Gastrocnemius medialis (tissue), 4 donors: ENCODE data around the gene PBX3. TPM values are rescaled to one million over a fixed set of nuclear protein-coding genes. Genes with fewer than 3 reads are reported as not detected.

Experiments used
- ATAC-seq, 2 donors: fragments of 150-250 bp; one replicate each; pipeline ENCODE4 v1.9.1; 2016
- DNase-seq, 2 donors: peaks; one replicate each; pipeline ENCODE4 v3.0.0-alpha.2; 2019
- H3K27ac ChIP-seq, 4 donors: fragments of 200-600 bp; sonication (generic); 1 replicate in 1 of 4; 2 replicates in 3 of 4; pipeline ENCODE4 v1.5.1; 2016 to 2018; ENCODE audit warnings: mild to moderate bottlenecking in 2 of 4, moderate library complexity in 1 of 4
- H3K27me3 ChIP-seq, 3 donors: fragments of 200-600 bp; sonication (generic) in 2 of 3; 1 replicate in 1 of 3; 2 replicates in 2 of 3; pipeline versions ENCODE4 v1.5.1 to v1.6.0; 2016 to 2019; ENCODE audit warnings: mild to moderate bottlenecking in 1 of 3, moderate library complexity in 1 of 3
- H3K36me3 ChIP-seq, 2 donors: fragments of 200-600 bp; sonication (generic) in 1 of 2; one replicate each; pipeline ENCODE4 v1.5.1; 2017 to 2018
- H3K4me1 ChIP-seq, 2 donors: fragments of 200-600 bp; sonication (generic) in 1 of 2; one replicate each; pipeline ENCODE4 v1.5.1; 2016 to 2017; ENCODE audit warnings: mild to moderate bottlenecking in 2 of 2
- H3K4me3 ChIP-seq, 4 donors: fragments of 200-600 bp; sonication (generic) in 3 of 4; 1 replicate in 1 of 4; 2 replicates in 3 of 4; pipeline ENCODE4 v1.5.1; 2016 to 2019; ENCODE audit warnings: mild to moderate bottlenecking in 2 of 4
- H3K9me3 ChIP-seq, 3 donors: fragments of 200-600 bp; sonication (generic) in 2 of 3; 1 replicate in 1 of 3; 2 replicates in 2 of 3; pipeline ENCODE4 v1.5.1; 2016 to 2019
- POLR2A ChIP-seq, 2 donors: fragments of 450-650 bp; IDR thresholded peaks; one replicate each; pipeline ENCODE4 v1.6.1; 2017; ENCODE audit warnings: antibody characterized with exemption in 2 of 2, mild to moderate bottlenecking in 2 of 2, moderate library complexity in 2 of 2
- in situ Hi-C, 4 donors: fragments of 200-750 bp; cut with MboI; loops; one replicate each; pipeline versions ENCODE4 v1.15.0 to v1.8.0; 2017; ENCODE audit warnings: low sequenced_read_pairs in 4 of 4
- intact Hi-C: fragments of 100-400 bp; cut with DNase I; formaldehyde crosslinking; loops from one replicate; pipeline ENCODE4 v1.15.1; 2023; ENCODE audit warnings: low total_unique reads
- total RNA-seq, 4 donors: library from RNA; depleted of rRNA; stranded (reverse); fragments of >200 nt; gene quantifications; one replicate each; pipeline versions ENCODE4 v1.1.0 to v1.2.3, GENCODE V29; 2016
- TF ChIP-seq, protein P1 (sequence below), 5 experiments: fragments of 450-650 bp in 3 of 5; fragments of 200-600 bp in 2 of 5; sonication (generic) in 2 of 5; IDR thresholded peaks in 4 of 5; conservative IDR thresholded peaks in 1 of 5; 1 replicate in 4 of 5; 2 replicates in 1 of 5; pipeline ENCODE4 v1.5.1; 2016 to 2019; ENCODE audit warnings: antibody characterized with exemption in 5 of 5, mild to moderate bottlenecking in 3 of 5, moderate library complexity in 3 of 5

Gene PBX3
- total RNA-seq, 4 donors from 2014 or later: 6.6 to 31.0 (median 9.6) TPM

DNA sequence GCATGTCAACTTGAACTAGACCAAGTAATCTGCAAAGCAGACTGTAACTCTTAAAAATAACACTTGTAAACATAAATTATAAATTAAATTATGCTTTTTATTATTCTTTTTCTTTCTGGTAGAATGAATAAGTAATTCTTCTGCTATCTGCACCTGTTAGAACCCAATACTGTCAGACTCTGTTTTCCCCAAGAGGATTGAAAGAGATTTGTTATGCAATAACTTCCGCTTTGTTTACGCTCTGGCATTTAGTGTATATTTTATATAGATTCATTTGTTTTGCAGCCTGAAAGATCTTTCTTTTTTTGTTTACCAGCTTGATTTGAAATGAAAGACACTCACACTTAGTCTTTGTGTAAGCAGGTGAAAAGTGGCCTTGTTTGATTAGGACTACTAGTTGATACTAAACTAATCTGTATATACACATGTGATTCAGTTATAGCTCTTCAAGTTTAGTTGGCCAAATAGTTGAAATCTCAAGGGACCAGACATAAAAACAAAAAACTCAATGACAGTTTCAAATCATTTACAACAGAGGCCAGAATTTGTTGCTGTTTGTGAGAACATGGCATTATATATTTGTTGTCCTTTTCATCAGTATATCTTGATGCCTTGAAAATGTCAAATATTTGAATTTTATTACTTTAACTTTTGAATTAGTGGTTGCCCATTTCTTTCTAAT is 155.8 kb downstream of the PBX3 start:
- no peaks in the 10 kb centered on the region for H3K36me3 ChIP-seq
- H3K4me3 ChIP-seq: no peak overlapping the region
- in situ Hi-C loops (no loop called here), intact Hi-C loops (no loop called here)
- H3K27me3 ChIP-seq: peaks cover 0 to 5% (median 0%) of the 10 kb centered on the region in 3 donors
- H3K9me3 ChIP-seq: no peaks in the 10 kb centered on the region
- no peak for ATAC-seq
- no peak for TF ChIP-seq POLR2A (IDR thresholded peaks at IDR 0.05)
- TF ChIP-seq, protein P1, sequence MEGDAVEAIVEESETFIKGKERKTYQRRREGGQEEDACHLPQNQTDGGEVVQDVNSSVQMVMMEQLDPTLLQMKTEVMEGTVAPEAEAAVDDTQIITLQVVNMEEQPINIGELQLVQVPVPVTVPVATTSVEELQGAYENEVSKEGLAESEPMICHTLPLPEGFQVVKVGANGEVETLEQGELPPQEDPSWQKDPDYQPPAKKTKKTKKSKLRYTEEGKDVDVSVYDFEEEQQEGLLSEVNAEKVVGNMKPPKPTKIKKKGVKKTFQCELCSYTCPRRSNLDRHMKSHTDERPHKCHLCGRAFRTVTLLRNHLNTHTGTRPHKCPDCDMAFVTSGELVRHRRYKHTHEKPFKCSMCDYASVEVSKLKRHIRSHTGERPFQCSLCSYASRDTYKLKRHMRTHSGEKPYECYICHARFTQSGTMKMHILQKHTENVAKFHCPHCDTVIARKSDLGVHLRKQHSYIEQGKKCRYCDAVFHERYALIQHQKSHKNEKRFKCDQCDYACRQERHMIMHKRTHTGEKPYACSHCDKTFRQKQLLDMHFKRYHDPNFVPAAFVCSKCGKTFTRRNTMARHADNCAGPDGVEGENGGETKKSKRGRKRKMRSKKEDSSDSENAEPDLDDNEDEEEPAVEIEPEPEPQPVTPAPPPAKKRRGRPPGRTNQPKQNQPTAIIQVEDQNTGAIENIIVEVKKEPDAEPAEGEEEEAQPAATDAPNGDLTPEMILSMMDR (IDR thresholded peaks at IDR 0.05 in 4 of 5, conservative IDR thresholded peaks at IDR 0.05 in 1 of 5): no peak
- DNase-seq: no peak
- no peak overlapping the region for H3K27ac ChIP-seq
- H3K4me1 ChIP-seq: no peaks in the 10 kb centered on the region

DNA sequence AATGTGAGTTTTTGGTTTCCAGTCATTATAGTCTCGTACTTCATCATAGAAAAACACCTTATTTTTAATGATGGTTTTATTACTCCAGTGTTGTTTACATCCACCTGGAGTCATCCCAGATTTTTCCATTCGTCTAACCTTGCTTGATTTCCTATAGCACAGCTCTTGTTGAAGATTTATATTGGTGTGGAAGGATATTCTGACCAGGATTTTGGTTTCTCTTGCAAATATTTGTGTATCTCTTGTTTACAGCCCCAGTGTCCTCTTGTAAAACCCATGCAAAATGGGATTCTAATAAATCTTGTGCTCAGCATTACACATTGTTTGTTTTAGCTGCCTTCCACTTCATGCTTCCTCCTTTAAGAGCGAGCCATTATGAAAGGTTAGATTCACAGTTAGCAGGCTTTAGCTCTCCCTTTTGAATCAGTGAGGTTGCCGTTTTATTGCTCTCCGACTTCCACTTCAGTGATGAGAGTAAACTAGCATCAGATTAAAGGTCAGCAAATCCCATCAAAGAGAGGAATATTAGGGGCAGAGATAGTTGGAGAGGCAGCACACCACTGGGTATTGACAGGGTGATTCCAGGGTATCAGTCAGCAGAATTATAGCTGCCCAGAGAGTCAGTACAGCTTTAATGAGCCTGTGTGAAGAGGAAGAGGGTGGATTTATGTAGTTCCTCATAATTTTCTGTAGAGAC is 157.1 kb downstream of the PBX3 start:
- Histone ChIP-seq H3K4me3 (no peak overlapping the region), H3K27ac (no peak overlapping the region), H3K9me3 (no peaks in the 10 kb centered on the region), H3K4me1 (no peaks in the 10 kb centered on the region), H3K36me3 (no peaks in the 10 kb centered on the region), H3K27me3 (peaks cover 0 to 5% (median 0%) of the 10 kb centered on the region in 3 donors)
- DNase-seq (no peak), ATAC-seq (no peak)
- in situ Hi-C loops (no loop called here), intact Hi-C loops (no loop called here)
- TF ChIP-seq POLR2A (IDR thresholded peaks at IDR 0.05): no peak
- TF ChIP-seq, protein P1 (IDR thresholded peaks at IDR 0.05 in 4 of 5, conservative IDR thresholded peaks at IDR 0.05 in 1 of 5): no peak

DNA sequence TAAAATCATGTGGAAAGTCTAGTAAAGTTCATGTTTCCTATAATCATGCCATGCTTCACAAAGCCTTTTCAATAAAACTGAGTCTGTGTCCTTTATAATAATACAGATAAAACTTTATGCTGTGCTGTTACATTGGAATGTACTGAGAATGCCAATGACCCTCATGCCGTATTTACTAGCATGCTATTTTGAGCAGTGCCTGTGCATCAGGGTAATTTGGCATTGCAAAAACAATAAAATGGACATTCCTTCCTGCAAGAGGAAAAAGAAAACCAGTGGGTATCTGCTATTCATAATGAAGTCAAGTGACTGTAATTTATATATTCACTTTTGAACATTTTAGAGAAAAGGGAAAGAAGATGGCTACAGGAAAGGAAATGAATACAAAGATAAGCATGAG is 159.0 kb downstream of the PBX3 start:
- TF ChIP-seq POLR2A (IDR thresholded peaks at IDR 0.05): no peak
- TF ChIP-seq, protein P1 (IDR thresholded peaks at IDR 0.05 in 4 of 5, conservative IDR thresholded peaks at IDR 0.05 in 1 of 5): no peak
- in situ Hi-C loops: no loop called here

DNA sequence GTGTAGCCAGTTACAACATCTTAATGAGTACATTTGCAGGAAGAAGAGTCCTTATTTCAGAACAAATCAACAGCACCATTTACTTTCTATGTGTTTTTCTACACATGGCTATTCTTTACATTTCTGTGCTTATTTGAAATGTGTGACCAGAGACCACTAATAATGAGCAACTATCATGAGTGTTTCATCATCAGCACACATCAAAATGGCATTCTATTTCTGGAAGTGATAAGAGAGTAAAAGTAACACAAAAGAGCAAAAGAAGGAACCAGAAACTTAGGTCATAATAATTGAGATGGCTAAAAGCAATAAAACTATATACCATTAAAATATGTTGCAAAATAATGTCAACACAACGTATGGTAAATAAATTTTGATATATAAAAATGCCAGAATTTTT is 159.7 kb downstream of the PBX3 start:
- no peaks in the 10 kb centered on the region for H3K4me1 ChIP-seq
- H3K36me3 ChIP-seq: no peaks in the 10 kb centered on the region
- TF ChIP-seq POLR2A (IDR thresholded peaks at IDR 0.05): no peak
- TF ChIP-seq, protein P1 (IDR thresholded peaks at IDR 0.05 in 4 of 5, conservative IDR thresholded peaks at IDR 0.05 in 1 of 5): no peak
- intact Hi-C loops: no loop called here
- no peak for DNase-seq
- no peak overlapping the region for H3K4me3 ChIP-seq
- no peak overlapping the region for H3K27ac ChIP-seq
- H3K9me3 ChIP-seq: no peaks in the 10 kb centered on the region
- in situ Hi-C loops: no loop called here
- peaks cover 0 to 5% (median 0%) of the 10 kb centered on the region in 3 donors for H3K27me3 ChIP-seq
- no peak for ATAC-seq

More for the DNA sequence above, 159.0 kb downstream of the PBX3 start:
- H3K36me3 ChIP-seq: no peaks in the 10 kb centered on the region
- intact Hi-C loops: no loop called here
- no peak for ATAC-seq
- H3K4me1 ChIP-seq: no peaks in the 10 kb centered on the region
- H3K27ac ChIP-seq: no peak overlapping the region
- H3K27me3 ChIP-seq: peaks cover 0 to 5% (median 0%) of the 10 kb centered on the region in 3 donors
- no peaks in the 10 kb centered on the region for H3K9me3 ChIP-seq
- H3K4me3 ChIP-seq: no peak overlapping the region
- DNase-seq: no peak
